CD4-positive, alpha-beta T cell treated with Interferon alpha-2 for 1 hour (primary cell): ENCODE results near the gene SCARB2.

Experiments
- DNase-seq, 2 donors: peaks; one replicate each; pipeline ENCODE4 v3.0.0-alpha.2; 2020 to 2022

The SCARB2 gene

DNA sequence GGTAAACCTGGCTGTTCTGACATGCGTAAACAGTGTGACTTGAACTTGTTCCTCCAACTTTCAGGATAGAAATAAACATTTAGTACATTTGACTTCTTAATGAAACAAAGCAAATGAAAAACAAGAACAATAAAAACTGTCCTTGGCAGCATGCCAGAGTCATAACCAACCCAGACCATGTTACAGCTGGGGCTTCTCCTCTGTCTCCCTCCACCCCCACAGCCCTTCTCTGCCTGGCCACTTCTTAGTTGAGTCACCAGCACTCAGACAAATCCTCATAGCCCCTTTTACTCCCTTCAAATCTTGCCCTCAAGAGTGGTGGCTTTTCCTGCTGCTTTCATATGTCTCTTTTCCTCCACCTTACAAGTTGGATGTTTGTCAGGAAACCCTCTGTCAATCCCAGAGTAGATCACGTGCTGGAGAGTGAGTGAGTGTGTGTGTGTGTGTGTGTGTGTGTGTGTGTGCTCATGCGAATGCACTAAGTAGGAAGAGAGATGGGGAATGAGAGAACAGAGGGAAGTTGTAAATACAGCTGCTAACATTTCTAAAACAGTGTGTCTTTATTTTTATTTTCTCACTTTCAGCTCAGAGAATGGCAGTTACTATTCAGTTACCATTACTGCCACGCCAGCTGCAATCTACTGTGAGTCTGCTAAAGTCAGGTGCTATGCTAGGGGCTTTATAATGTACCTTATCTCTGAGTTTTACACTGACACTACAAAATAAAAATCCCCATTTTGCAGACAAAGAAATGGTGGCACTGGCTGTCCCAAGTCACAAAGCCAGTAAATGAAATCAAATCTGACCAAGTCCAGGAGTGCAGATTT, 15.0 kb downstream of the SCARB2 start:
- peak; percentile 17 to 27 for DNase-seq

GRCh38 chr4:76197971-76198410, 15.6 kb downstream of the SCARB2 start:
- DNase-seq: no peak

DNA sequence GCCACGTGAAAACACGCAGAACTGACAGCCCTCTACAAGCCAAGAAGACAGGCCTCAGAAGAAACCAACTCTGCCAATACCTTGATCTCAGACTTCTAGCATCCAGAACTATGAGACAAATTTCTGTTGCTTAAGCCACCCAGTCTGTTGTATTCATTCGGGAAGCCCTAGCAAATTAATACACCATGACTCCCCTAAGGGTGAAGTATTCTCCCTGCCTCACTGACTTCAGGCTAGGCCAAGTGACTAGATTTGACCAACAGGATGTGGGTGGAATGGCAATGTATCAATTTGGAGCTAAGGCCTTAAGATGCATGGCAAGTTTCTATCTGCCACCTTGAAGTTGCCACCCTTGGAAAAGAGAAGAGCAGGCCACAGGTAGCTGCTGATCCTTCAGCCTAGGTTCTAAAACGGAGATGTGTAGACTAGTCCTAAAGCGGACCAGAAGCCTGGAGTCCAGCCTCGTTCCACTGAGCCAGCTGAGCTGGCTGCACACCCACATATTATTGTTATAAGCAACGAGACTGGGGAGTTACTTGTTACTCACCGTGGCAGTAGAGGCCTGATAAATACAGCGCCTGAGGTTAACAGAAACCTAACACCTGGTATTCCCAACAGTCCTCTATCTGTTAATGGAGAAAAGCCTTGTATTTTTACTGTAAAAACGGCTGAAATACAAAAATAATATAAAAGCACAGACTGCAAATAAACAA, 16.4 kb downstream of the SCARB2 start:
- DNase-seq: no peak

DNA sequence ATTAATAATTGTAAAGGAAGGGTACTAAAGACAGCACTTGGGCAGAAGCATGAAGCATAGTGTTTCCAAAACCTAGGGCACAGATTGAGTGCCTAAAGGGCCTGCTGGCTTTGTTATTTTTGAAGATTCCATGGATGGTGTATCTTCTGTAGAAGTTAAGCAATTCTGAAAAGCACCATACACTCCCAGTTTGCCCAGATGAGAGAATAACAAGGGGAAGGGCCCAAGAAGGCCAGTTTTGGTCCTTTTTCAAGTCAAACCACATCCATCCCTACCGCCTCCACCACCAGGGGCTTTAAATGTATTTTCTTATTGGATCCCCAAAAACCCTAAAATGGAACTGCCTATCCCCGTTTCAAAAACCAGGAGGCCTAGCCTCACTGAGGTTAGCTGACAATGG, 17.2 kb downstream of the SCARB2 start:
- DNase-seq: no peak

DNA sequence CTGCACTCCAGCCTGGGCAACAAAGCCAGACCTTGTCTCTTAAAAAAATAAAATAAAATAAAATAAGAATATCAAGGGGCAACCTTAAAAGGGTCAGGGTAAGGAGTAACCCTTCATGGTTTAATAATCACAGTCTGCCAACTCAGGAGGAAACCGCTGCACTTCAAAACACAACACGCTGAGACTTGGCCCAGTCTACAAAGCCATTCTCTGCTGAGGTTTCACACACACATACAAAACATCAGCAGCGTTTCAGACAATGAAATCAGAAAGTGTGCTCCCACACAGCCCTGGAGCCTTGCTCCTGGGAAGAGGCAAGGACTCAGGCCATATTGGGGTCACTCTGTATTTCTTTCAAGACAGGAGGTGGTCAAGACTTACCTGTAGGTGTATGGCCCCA, 18.3 kb downstream of the SCARB2 start:
- no peak for DNase-seq

DNA sequence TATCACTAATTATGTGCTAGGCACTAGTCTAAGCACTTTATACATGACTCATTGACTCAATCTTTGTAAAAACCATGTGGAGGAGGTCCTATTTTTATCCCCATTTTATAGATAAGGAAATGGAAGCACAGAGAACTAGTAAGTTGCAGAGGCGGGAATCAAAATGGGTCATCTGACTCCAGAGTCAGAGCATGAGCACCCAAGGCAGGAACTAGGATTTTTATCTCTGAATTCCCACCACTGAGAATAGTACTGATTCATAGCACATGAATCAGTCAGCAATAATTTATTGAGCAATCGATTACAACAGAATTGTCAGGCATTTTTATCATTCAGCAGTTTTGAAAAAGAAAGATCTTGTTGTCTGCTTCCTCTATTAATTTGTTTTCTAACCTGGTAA, 19.3 kb downstream of the SCARB2 start:
- no peak for DNase-seq

GRCh38 chr4:76192236-76192635, 21.4 kb downstream of the SCARB2 start:
- no peak for DNase-seq

- no peak for DNase-seq
These were observed 25.1 kb downstream of the SCARB2 start for GRCh38 chr4:76188557-76188956.

DNA sequence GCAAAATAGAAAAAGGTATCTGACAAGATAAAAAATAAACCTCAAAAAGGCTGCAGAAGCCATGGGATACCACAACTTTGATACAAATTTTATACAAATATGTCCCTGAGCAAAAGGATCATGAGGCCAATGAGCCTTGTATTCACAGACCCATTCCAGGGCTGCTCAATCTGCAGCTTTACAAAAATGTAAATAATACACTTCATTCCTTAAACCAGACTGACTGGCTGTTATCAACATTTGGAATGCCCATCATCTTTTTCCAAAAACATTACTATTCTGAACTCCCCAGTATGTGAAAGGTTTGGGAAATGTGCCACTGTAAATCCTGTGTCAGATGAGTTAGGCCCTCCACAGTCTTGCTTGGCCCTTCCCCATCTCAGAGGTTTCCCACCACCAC, 25.5 kb downstream of the SCARB2 start:
- no peak for DNase-seq

DNA sequence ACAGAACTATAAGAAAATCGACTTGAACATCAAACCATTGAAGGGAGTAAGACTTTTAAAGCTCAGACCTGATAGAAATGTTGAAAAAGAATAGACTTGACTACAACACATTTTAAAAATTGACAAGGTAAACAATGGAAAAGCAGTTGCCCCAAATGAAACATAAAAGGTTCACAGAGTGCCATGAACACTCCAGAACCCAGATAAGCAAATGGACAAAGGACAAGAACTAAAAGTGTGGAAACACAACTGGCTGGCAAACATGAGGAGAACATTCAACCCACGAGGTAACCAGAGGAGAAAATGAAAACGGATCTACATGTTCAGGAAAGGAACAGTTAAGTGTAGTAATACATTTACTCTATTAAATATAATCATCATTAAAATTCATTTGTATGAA, 26.5 kb downstream of the SCARB2 start:
- DNase-seq: no peak

GRCh38 chr4:76182463-76182862, 31.2 kb downstream of the SCARB2 start:
- no peak for DNase-seq

DNA sequence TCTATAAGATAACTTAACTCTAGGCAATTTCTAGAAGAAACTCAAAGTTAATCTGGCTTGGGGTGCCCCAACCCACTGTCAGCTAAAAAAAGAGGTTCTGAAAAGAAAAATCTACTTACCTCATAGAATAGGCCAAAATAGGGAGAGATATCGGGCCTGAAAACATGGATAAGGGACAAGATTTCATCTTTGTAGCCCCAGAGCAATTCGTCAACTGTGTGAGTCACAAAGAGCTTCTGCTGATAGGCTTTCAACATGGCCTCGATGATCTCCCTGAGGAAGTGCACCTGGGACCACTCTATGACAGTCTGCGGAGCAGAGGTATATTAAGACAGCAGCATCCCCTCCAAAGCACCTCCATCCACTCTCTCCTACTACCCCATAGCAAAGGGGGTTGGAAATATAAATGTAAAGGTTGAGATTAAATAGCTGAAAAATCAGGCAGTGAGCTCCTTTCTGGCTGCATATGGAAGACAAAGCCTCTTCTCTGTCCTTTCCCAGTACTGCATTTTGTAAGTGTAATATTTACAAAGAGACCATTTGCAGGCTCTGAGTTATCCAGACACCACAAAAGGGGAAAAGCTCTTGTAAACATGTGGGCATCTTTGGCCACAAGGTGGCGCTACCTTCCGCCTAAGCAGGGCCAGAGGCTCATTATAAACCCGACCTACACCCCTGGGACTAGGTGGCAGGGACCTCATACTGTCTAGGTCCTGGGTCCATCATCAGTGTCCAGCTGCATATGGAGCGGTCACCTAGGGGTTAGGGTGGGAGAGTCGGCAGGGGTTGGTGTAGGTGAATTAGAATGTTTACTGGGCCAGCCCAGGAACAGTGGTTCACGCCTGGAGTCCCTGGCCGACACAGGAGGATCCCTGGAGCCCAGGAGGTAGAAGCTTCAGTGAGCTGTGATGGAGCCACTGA, 34.0 kb downstream of the SCARB2 start:
- peak; percentile 77 to 81 for DNase-seq

GRCh38 chr4:76178296-76178695, 35.3 kb downstream of the SCARB2 start:
- DNase-seq: no peak

DNA sequence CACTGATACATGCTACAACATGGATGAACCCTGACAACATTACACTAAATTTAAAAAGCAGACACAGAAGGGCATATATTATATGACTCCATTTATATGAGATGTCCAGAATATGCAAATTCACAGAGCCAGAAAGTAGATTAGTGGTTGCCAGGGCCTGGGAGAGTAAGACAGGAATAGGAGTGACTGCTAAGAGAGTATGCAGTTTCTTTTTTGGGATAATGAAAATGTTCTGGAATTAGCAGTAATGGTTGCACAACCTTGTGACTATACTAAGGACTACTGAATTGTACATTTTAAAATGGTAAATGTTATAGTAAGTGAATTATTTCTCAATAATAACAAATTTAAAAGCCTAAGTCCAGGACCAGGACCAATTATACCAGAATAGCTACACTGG, 35.9 kb downstream of the SCARB2 start:
- no peak for DNase-seq

- DNase-seq: no peak
These were observed 38.3 kb downstream of the SCARB2 start for GRCh38 chr4:76175336-76175735.

DNA sequence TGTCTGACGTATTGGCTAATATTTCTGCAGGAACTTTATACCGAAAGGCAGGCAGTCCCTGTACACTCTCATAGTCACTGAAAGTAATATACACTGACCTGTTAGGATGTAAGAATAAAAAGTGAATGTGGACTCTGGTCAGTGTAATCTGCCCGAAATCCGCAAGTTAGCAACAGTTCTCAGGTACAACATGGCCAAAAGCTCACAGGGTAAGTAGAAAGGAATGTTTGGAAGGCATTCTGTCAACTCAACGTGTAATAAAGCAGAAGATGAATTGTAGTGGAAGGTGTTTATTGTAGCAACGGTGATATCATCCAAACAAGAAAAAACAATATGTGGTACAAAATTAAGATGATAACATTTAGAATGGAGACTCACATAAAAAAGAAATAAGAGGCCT, 39.4 kb downstream of the SCARB2 start:
- no peak for DNase-seq

- DNase-seq: no peak
These were observed 44.9 kb downstream of the SCARB2 start for GRCh38 chr4:76168688-76169087.

DNA sequence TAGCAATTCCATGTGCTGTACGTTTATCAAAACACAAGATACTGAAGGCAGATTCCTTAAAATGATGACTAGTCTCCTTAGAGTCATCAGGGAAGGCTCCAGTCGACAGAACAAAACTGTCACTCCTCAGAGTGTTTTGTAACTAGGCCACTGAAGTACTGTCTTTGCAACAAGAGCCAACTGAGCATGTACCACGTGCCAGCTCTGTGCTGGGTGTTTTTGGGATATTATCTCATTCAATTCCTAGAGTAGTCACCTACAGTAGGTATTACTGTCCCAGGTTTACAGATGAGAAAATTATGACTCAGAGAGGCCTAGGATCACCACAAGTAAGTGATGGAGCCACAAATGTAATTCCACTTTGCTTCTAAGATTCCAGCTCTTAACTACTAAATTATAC, 47.1 kb downstream of the SCARB2 start:
- no peak for DNase-seq

DNA sequence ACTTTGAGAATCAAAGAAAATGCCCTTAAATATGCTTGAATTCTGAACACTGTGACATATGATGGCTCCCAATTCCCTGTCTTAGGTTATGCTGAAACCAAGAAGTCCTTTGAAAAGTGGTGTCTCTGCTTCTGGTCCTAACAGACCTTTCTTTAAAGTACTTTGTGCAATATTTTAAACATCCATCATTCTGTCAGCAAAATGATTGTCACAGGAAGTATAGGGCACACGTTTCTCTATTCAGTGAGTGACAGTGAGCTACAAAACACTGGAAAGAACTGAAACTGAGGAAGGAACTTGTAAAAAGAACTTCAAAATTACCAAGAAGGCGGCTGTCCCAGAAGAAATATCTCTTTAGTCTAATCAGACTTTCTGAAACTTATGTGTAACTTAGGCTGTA, 53.3 kb downstream of the SCARB2 start:
- DNase-seq: no peak

- no peak for DNase-seq
These were observed 57.0 kb downstream of the SCARB2 start for GRCh38 chr4:76156635-76157034.

DNA sequence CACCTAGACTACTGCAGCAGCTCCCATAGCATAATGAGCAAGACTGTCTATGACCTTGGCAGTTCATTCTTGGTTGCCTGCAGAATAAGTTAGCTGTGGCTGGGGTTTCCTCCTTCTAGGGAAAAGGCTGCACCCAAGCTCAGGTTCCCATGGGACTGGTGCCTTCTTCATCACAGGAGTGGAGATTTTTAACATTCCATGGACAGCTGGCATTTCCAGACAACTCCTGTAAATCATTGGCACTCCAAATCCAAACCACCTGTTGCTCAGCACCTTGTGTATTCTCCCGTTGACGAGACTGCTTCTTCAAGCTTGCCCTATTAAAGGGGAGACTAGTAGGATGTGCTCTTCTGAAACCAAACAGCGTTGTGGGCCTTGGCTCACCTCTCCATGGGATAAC, 57.6 kb downstream of the SCARB2 start:
- no peak for DNase-seq

DNA sequence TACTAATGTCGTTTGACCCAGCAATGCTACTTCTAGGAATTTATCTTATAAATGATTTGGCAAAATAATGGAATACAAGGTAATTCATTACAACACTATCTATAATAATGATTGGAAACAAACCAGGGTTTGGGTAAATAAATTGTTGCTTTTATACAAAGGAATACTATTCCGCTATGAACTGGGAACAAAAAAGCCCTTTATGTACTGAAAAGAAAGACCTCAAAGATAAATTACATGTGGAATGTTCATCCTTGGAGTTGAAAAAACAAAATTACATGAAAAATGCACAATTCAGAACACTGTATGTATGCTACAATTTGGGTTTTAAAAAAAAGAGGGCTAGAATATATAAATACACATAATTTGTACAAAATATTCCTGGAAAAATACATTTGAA, 60.3 kb downstream of the SCARB2 start:
- DNase-seq: no peak

GRCh38 chr4:76148142-76148865, 65.3 kb downstream of the SCARB2 start, which contains the start of gene NUP54:
NUP54 (minus strand) TSS chr4:76148397; CDS start chr4:76148374, 23 bp downstream.
- peak; percentile 93 to 96 for DNase-seq
